Activated naive CD4-positive, alpha-beta T cell treated with anti-CD3 and anti-CD28 coated beads, Interleukin-2, amount 10 ng/mL, durations not matched to agents 5 hours and 36 hours (primary cell): ENCODE data around the gene ZSCAN30. TPM values are rescaled to one million over a fixed set of nuclear protein-coding genes. Genes with fewer than 3 reads are reported as not detected.

Experiments
- total RNA-seq, 2 experiments: library from RNA; stranded (reverse); gene quantifications; one replicate each; pipeline ENCODE4 v1.2.3, GENCODE V29; 2021

ZSCAN30 gene
- 10 to 100 TPM; 17.2 to 18.7 TPM for total RNA-seq

DNA sequence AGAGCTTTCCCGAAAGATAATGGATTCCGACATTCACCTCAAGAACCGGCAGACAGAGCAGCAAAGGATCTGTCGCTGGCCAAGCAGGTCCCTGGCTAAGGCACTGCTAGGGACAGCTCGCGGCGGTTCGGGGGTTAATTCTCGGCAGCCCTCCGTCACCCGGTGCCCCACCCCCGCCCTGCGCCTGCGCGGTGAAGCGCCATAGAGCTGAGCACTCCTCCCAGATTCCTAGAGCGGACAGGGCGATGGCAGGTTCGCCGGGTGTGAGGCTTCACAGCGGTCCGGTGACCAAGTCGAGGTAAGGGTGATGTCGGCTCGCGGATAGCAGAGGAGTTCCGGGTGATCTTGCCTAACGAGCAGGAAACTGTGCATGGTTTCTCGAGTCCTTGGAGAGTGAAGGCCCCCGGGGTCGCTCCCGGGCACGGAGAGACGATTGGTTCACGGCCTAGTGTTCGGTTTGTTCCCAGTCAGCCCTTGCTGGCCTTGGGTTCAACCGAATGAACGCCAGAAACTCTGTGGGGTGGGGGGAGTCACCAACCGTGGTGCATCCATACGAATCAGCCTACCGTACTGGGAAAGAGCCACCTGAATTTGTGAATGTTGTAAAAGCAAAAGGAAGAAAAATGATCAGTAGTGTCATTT is at the start of gene ZSCAN30:
Gene ZSCAN30, minus strand, starts transcription at position 136 of the 642 bp plus-strand sequence. CDS start 25,877 bp downstream, outside the sequence.

DNA sequence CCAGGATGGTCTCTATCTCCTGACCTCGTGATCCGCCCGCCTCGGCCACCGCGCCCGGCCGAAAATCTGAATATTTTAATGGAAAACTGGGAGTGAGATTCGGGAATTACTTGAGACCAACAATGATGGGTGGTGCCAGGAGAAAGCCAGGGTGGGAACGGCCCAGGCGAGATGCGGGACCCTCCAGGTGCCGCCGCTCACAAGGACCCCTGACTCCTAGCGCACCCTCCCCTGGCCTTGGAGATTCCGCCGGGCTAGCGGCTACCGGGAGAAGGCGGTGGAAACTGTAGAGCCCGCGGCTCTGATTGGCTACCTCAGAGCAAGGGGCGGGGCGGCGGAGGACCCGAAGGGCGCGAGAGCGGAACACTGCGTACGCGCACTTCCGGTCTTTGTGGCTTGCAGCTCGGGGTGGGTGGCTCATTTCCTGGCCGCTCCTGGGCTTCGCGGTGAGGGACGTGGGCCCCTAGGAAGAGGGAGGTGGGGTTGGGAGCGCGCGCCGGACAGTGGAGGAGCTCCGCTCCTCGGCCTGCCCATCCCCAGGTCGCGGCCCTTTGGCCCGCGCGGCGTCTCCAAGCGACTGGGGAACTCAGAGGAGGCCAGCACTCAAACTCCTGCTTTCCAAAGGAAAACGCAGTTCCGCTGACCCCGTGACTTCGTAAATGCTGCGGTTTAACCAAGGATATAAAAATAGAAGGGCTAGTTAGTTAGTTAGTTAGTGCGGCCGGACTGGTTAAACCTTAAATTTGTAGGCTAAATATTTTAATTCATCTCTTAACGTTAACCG is 49.2 kb downstream of the ZSCAN30 start, which contains the start of gene ZNF397:
Gene ZNF397, plus strand, starts transcription at position 371 of the 784 bp plus-strand sequence. CDS start 1,437 bp downstream, outside the sequence.

Other genes with a start within 250 kb of the ZSCAN30 start
- 10 to 100 TPM; 45.9 to 46.4 TPM for gene MAPRE2, start 248.8 kb downstream of the ZSCAN30 start, total RNA-seq
- 10 to 100 TPM; 21.8 to 22.2 TPM for gene ZNF397, start 49.2 kb downstream of the ZSCAN30 start, total RNA-seq
- 10 to 100 TPM; 58.7 to 63.3 TPM for gene ZNF24, start 54.2 kb upstream of the ZSCAN30 start, total RNA-seq
- gene ZNF396, start 87.1 kb upstream of the ZSCAN30 start, total RNA-seq: 1 to 10 TPM in 1 of 2 experiments, under 1 TPM in 1; 0.98 to 1.3 TPM
- 10 to 100 TPM; 21.8 to 22.1 TPM for gene INO80C, start 207.7 kb upstream of the ZSCAN30 start, total RNA-seq